Central memory CD4-positive, alpha-beta T cell (primary cell): Measurements from ENCODE around the gene TFPI.
"Not testable (repeated sequence)": the region's sequence is repeated elsewhere in the genome, so short reads cannot be mapped to it uniquely, and the experiment has no call there.

Experiments
- DNase-seq: peaks from one replicate; pipeline ENCODE4 v3.0.0; 2022

The TFPI gene

GRCh38 chr2:187527262-187527661, 27.0 kb downstream of the TFPI start:
- no peak for DNase-seq

GRCh38 chr2:187526792-187527191, 27.4 kb downstream of the TFPI start:
- no peak for DNase-seq

GRCh38 chr2:187525163-187525900, 28.9 kb downstream of the TFPI start:
- DNase-seq, result no peak

GRCh38 chr2:187523325-187523724, 30.9 kb downstream of the TFPI start:
- DNase-seq, result no peak

GRCh38 chr2:187520121-187520624, 34.1 kb downstream of the TFPI start:
- DNase-seq, result no peak

GRCh38 chr2:187519419-187520120, 34.7 kb downstream of the TFPI start:
- no peak for DNase-seq

GRCh38 chr2:187517750-187518361, 36.4 kb downstream of the TFPI start:
- DNase-seq, result not testable (repeated sequence)

- DNase-seq, result not testable (repeated sequence)
These were observed 37.4 kb downstream of the TFPI start for GRCh38 chr2:187516630-187517510.

- DNase-seq, result no peak
These were observed 39.3 kb downstream of the TFPI start for GRCh38 chr2:187514930-187515329.

- DNase-seq, result not testable (repeated sequence)
These were observed 39.9 kb downstream of the TFPI start for GRCh38 chr2:187514235-187514829.

GRCh38 chr2:187513460-187514234, 40.6 kb downstream of the TFPI start:
- DNase-seq, result not testable (repeated sequence)

GRCh38 chr2:187511356-187512315, 42.6 kb downstream of the TFPI start:
- no peak for DNase-seq

- not testable (repeated sequence) for DNase-seq
These were observed 43.5 kb downstream of the TFPI start for GRCh38 chr2:187510419-187511355.

GRCh38 chr2:187509667-187510417, 44.4 kb downstream of the TFPI start:
- no peak for DNase-seq

GRCh38 chr2:187506416-187506815, 47.8 kb downstream of the TFPI start:
- no peak for DNase-seq

GRCh38 chr2:187505065-187505672, 49.1 kb downstream of the TFPI start:
- DNase-seq, result no peak

GRCh38 chr2:187504312-187504921, 49.8 kb downstream of the TFPI start:
- no peak for DNase-seq
